ENCODE data around the gene PDXP. TPM values are rescaled to one million over a fixed set of nuclear protein-coding genes. Genes with fewer than 3 reads are reported as not detected.

Gene PDXP
- polyA plus RNA-seq, 1 donor (not counting 4 experiments of a cell fraction or from before 2014, with no cell fraction given), result 5.2 TPM

DNA sequence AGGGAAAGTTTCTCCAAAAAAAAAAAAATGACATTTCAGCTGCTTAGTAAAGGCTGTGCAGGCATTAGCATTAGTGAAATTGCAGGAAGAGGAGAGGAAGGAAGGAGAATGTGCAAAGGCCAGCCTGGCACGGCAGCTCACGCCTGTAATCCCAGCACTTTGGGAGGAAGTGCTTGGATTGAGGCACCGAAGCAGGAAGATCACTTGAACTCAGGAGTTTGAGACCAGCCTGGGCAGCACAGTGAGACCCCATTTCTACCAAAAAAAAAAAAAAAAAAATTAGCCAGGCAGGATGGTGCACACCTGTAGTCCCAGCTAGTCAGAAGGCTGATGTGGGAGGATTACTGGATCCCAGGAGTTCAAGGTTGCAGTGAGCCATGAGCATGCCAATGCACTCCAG is 46.1 kb downstream of the PDXP start:
- TF ChIP-seq, protein P1, sequence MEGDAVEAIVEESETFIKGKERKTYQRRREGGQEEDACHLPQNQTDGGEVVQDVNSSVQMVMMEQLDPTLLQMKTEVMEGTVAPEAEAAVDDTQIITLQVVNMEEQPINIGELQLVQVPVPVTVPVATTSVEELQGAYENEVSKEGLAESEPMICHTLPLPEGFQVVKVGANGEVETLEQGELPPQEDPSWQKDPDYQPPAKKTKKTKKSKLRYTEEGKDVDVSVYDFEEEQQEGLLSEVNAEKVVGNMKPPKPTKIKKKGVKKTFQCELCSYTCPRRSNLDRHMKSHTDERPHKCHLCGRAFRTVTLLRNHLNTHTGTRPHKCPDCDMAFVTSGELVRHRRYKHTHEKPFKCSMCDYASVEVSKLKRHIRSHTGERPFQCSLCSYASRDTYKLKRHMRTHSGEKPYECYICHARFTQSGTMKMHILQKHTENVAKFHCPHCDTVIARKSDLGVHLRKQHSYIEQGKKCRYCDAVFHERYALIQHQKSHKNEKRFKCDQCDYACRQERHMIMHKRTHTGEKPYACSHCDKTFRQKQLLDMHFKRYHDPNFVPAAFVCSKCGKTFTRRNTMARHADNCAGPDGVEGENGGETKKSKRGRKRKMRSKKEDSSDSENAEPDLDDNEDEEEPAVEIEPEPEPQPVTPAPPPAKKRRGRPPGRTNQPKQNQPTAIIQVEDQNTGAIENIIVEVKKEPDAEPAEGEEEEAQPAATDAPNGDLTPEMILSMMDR (optimal IDR thresholded peaks at IDR 0.05 in 1 of 3, IDR thresholded peaks at IDR 0.05 in 1 of 3, conservative IDR thresholded peaks at IDR 0.05 in 1 of 3; ENCODE audit: extremely low read depth in 1 of 3, insufficient read depth in 2 of 3, low read length in 3 of 3), result no peak
- TF ChIP-seq EZH2 (IDR thresholded peaks at IDR 0.05; ENCODE audit: low read length), result no peak
- H3K4me2 ChIP-seq (ENCODE audit: control insufficient read depth, extremely low read depth, insufficient read depth, low read depth, low read length), result no peak overlapping the region
- FAIRE-seq, result no peak

DNA sequence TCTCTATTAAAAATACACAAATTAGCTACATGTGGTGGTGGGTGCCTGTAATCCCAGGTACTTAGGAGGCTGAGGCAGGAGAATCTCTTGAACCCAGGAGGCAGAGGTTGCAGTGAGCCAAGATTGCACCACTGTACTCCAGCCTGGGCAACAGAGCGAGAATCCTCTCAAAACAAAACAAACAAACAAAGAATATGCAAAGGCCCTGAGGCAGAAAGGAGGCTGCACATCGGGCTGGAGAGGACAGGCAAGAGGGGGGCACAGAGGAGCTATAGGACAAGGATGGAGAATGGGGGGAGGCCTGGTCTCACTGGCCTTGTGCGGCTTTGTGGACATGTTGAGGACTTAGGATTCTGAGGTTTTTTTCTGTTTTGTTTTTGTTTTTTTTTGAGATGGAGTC is 46.7 kb downstream of the PDXP start:
- no peak for FAIRE-seq
- H3K9me3 ChIP-seq (ENCODE audit: control insufficient read depth, low read depth, low read length), result no peaks in the 10 kb centered on the region
- H4K20me1 ChIP-seq (ENCODE audit: control insufficient read depth, extremely low read depth, insufficient read depth, low read length), result no peaks in the 10 kb centered on the region

More for the DNA sequence above, 46.1 kb downstream of the PDXP start:
- no peak for DNase-seq (ENCODE audit: low read depth, low spot score)
- H3K9ac ChIP-seq (ENCODE audit: control insufficient read depth, extremely low read depth, insufficient read depth, low read length), result no peak overlapping the region
- H3K9me3 ChIP-seq (ENCODE audit: control insufficient read depth, low read depth, low read length), result no peaks in the 10 kb centered on the region
- H3K9me1 ChIP-seq (ENCODE audit: control insufficient read depth, extremely low read depth, insufficient read depth, low read length), result no peaks in the 10 kb centered on the region
- no peak overlapping the region for H3K4me3 ChIP-seq (ENCODE audit: control insufficient read depth in 2 of 3, extremely low read depth in 1 of 3, insufficient read depth in 2 of 3, low read depth in 1 of 3, low read length in 3 of 3)
- no peaks in the 10 kb centered on the region for H3K36me3 ChIP-seq (ENCODE audit: control insufficient read depth in 2 of 2, extremely low read depth in 1 of 2, insufficient read depth in 2 of 2, low read length in 2 of 2)
- no peaks in the 10 kb centered on the region for H3K27me3 ChIP-seq (ENCODE audit: control insufficient read depth, extremely low read depth, insufficient read depth, low read length)
- no peaks in the 10 kb centered on the region for H4K20me1 ChIP-seq (ENCODE audit: control insufficient read depth, extremely low read depth, insufficient read depth, low read length)
- no peak overlapping the region for H3K27ac ChIP-seq (ENCODE audit: control insufficient read depth, insufficient read depth, low read length)
- no peaks in the 10 kb centered on the region for H3K4me1 ChIP-seq (ENCODE audit: control insufficient read depth, extremely low read depth, insufficient read depth, low read length)
- no peaks in the 10 kb centered on the region for H3K79me2 ChIP-seq (ENCODE audit: control insufficient read depth, insufficient read depth, low read length)
- dilution Hi-C loops (cut with MboI; ENCODE audit: extremely low pct_ligation_motif_present, low sequenced_read_pairs), result no loop called here
- H2AFZ ChIP-seq (ENCODE audit: control insufficient read depth, low read length), result no peak overlapping the region

More for the DNA sequence above, 46.7 kb downstream of the PDXP start:
- Histone ChIP-seq H3K4me3 (ENCODE audit: control insufficient read depth in 2 of 3, extremely low read depth in 1 of 3, insufficient read depth in 2 of 3, low read depth in 1 of 3, low read length in 3 of 3) (no peak overlapping the region), H3K4me1 (ENCODE audit: control insufficient read depth, extremely low read depth, insufficient read depth, low read length) (no peaks in the 10 kb centered on the region), H3K9ac (ENCODE audit: control insufficient read depth, extremely low read depth, insufficient read depth, low read length) (no peak overlapping the region), H3K27ac (ENCODE audit: control insufficient read depth, insufficient read depth, low read length) (no peak overlapping the region), H3K4me2 (ENCODE audit: control insufficient read depth, extremely low read depth, insufficient read depth, low read depth, low read length) (no peak overlapping the region), H3K36me3 (ENCODE audit: control insufficient read depth in 2 of 2, extremely low read depth in 1 of 2, insufficient read depth in 2 of 2, low read length in 2 of 2) (no peaks in the 10 kb centered on the region), H3K9me1 (ENCODE audit: control insufficient read depth, extremely low read depth, insufficient read depth, low read length) (no peaks in the 10 kb centered on the region), H3K27me3 (ENCODE audit: control insufficient read depth, extremely low read depth, insufficient read depth, low read length) (no peaks in the 10 kb centered on the region), H2AFZ (ENCODE audit: control insufficient read depth, low read length) (no peak overlapping the region), H3K79me2 (ENCODE audit: control insufficient read depth, insufficient read depth, low read length) (no peaks in the 10 kb centered on the region)
- dilution Hi-C loops (cut with MboI; ENCODE audit: extremely low pct_ligation_motif_present, low sequenced_read_pairs), result no loop called here
- no peak for DNase-seq (ENCODE audit: low read depth, low spot score)
- TF ChIP-seq, protein P1 (optimal IDR thresholded peaks at IDR 0.05 in 1 of 3, IDR thresholded peaks at IDR 0.05 in 1 of 3, conservative IDR thresholded peaks at IDR 0.05 in 1 of 3; ENCODE audit: extremely low read depth in 1 of 3, insufficient read depth in 2 of 3, low read length in 3 of 3), result no peak
- no peak for TF ChIP-seq EZH2 (IDR thresholded peaks at IDR 0.05; ENCODE audit: low read length)

Data from keratinocyte (primary cell).